ENCODE results near the gene GMPR2. TPM values are rescaled to one million over a fixed set of nuclear protein-coding genes. Genes with fewer than 3 reads are reported as not detected.
A peak's percentile ranks its signal among the peaks of the same experiment; 100 is the strongest.

GMPR2 gene
- total and polyA plus RNA-seq, 2 of the 13 experiments (the other 11 are each of a cell fraction or from before 2014, with no cell fraction given): 210 to 273 TPM

- TF ChIP-seq ZNF609 (CRISPR knock-in tag; IDR thresholded peaks at IDR 0.05; ENCODE audit: borderline replicate concordance) (0 out of 2 replicates have a peak, but pooled peaks have one; percentile 30), FOSL1 (CRISPR knock-in tag; IDR thresholded peaks at IDR 0.05; ENCODE audit: borderline replicate concordance) (no peak), ZMYM4 (CRISPR knock-in tag; IDR thresholded peaks at IDR 0.05) (no peak), ZNF615 (CRISPR knock-in tag; IDR thresholded peaks at IDR 0.05; ENCODE audit: borderline replicate concordance) (peak; percentile 95; the same call in 1 of the 2 replicates), ZNF3 (CRISPR knock-in tag; IDR thresholded peaks at IDR 0.05) (peak; percentile 16; the same call in 1 of the 2 replicates), ZNF510 (CRISPR knock-in tag; IDR thresholded peaks at IDR 0.05; ENCODE audit: low read depth) (0 out of 2 replicates have a peak, but pooled peaks have one; percentile 68), MAFF (IDR thresholded peaks at IDR 0.05; ENCODE audit: low read depth, low read length) (peak; percentile 47; the same call in 1 of the 2 replicates), GPBP1L1 (CRISPR knock-in tag; IDR thresholded peaks at IDR 0.05) (no peak), IRF2 (CRISPR knock-in tag; IDR thresholded peaks at IDR 0.05) (no peak; the same call in 1 of the 2 replicates), SMAD1 (CRISPR knock-in tag; IDR thresholded peaks at IDR 0.05; ENCODE audit: borderline replicate concordance, low read depth) (peak; percentile 26; the same call in 1 of the 2 replicates), ZNF580 (CRISPR knock-in tag; IDR thresholded peaks at IDR 0.05; ENCODE audit: borderline replicate concordance, low read depth) (no peak), ZNF75D (CRISPR knock-in tag; IDR thresholded peaks at IDR 0.05; ENCODE audit: borderline replicate concordance) (0 out of 2 replicates have a peak, but pooled peaks have one; percentile 16), HINFP (CRISPR knock-in tag; IDR thresholded peaks at IDR 0.05; ENCODE audit: low read depth) (peak; percentile 12; the same call in 1 of the 2 replicates), ZBTB42 (CRISPR knock-in tag; IDR thresholded peaks at IDR 0.05) (0 out of 2 replicates have a peak, but pooled peaks have one; percentile 22), ZNF563 (CRISPR knock-in tag; IDR thresholded peaks at IDR 0.05) (0 out of 2 replicates have a peak, but pooled peaks have one; percentile 23), ZBTB26 (CRISPR knock-in tag; IDR thresholded peaks at IDR 0.05; ENCODE audit: borderline replicate concordance) (no peak), ZNF205 (CRISPR knock-in tag; IDR thresholded peaks at IDR 0.05) (no peak), ZNF225 (CRISPR knock-in tag; IDR thresholded peaks at IDR 0.05) (0 out of 2 replicates have a peak, but pooled peaks have one; percentile 29), ZBTB7B (CRISPR knock-in tag; IDR thresholded peaks at IDR 0.05) (peak; percentile 52; the same call in 1 of the 2 replicates)
These were observed 1.2 kb upstream of the GMPR2 start (continued) for GRCh38 chr14:24231263-24232120.
